Bronchus fibroblast of lung (primary cell): Measurements from ENCODE around the gene CX3CL1. TPM values are rescaled to one million over a fixed set of nuclear protein-coding genes. Genes with fewer than 3 reads are reported as not detected.

Experiments used
- total RNA-seq: library from RNA; depleted of rRNA; stranded (reverse); fragments of >200 nt; gene quantifications from 2 replicates; pipeline ENCODE4 v1.2.3, GENCODE V29; 2015

Gene CX3CL1
- 0.17 TPM in 1 of 2 replicates, not detected in the other for total RNA-seq

DNA sequence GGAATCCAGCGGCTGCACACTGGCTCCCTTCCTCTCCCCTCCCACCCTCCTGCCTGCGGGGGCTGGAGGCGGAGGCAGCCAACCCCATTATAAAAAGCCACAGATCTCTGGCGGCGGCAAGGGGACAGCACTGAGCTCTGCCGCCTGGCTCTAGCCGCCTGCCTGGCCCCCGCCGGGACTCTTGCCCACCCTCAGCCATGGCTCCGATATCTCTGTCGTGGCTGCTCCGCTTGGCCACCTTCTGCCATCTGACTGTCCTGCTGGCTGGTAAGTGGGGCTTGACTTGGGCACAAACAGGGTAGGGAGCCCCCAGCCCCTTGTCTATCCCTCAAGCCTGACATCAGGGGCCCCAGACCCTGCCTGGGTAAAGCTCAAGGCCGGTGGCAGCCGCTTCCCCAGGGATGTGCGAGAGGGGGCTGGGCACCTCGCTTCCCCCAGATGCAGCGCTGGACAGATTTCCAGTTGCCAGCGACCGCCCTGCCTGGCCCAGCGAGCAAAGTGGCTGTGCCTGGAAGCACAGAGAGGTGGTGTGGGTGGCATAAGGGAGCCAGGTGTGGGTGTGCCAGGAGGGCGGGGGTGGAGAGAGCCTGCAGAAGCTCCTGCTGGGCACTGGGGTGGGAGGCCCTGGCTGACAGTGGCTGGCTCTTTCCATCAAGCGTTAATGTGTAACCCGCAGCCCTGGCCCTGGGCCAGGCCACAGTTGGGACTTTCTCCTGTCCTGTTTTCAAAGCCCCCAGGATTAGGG, at the start of gene CX3CL1:
Gene CX3CL1, plus strand, starts transcription at position 119 of the 745 bp plus-strand sequence. Its CDS starts 79 bp downstream, at position 198.

DNA sequence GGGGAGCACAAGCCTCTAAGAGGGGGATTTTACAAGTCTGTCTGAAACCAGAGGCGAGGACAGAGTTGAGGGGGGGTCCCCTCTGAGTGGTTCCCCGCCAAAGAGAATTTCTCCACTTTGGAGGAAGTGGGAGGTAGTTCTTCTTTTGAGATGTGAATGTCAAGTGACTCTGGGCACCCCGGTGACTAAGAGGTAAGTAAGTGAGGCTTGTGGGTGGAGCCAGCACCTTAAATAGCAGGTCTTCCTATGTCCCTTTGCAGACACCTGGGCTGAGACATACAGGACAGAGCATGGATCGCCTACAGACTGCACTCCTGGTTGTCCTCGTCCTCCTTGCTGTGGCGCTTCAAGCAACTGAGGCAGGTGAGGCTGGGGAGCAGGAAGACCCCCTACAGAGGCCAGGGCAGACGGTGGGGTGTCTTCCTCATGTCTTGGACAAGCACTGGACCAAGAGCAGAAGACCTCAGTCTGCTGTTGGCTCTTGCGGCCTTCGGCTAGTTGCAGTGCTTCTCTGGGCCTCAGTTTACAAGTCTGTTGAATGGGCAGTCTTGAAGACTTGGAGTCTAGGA, 13.7 kb upstream of the CX3CL1 start, which contains the start of gene CCL22:
Gene CCL22, plus strand, starts transcription at position 257 of the 569 bp plus-strand sequence. Its CDS starts 34 bp downstream, at position 291.

DNA sequence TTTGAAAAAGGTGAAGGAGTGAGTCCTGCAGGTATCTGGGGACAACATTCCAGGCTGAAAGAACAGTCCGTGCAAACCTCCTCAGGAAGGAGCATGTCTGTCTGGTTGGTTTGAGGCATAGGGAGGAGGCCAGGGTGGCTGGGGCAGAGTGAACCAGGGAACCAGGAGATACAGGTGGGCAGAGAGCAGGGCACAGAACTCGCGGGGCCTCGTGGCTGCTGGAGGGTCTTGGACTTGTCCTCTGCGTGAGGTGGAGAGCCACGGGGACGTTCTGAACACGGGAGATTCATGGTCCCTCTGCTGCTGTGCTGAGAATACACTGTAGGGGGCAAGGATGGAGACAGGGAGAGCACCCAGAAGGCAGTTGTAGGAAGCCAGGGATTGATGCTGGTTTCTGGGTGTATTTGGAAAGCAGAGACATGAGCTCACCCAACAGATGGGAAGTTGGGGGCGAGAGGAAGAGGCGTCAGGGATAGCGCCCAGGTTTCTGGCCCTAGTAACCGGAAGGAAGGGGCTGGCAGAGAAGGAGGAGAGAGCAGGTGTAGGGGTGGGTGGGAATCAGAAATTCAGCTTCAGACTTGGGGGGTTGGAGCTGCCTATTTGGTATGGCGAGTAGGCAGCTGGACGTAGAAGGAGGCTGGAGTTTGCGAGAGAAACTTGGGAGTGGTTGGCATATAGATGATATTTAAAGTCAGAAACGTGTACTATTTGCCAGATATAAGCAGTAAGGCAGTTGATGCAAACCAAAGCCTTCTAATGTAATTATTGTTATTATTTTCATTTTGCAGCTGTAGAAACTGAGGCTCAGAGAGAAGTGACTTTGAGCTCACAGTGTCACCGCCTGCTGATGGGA, 31.9 kb downstream of the CX3CL1 start, which contains the start of gene CCL17:
Gene CCL17, plus strand, starts transcription at position 803 of the 853 bp plus-strand sequence. CDS start 9,166 bp downstream, outside the sequence.

Other genes starting within 250 kb of the CX3CL1 start
- 60.4 and 88.8 TPM in 2 replicates for gene PSME3IP1, start 186.5 kb upstream of the CX3CL1 start, total RNA-seq
- gene RSPRY1, start 186.2 kb upstream of the CX3CL1 start, total RNA-seq = 22.9 and 25.3 TPM in 2 replicates
- gene ARL2BP, start 127.2 kb upstream of the CX3CL1 start, total RNA-seq = 71.2 and 72.5 TPM in 2 replicates
- 0.15 TPM in 1 of 2 replicates, not detected in the other for gene PLLP, start 87.8 kb upstream of the CX3CL1 start, total RNA-seq
- not detected in 2 replicates for gene CCL22, start 13.7 kb upstream of the CX3CL1 start, total RNA-seq
- not detected in 2 replicates for gene CCL17, start 32.3 kb downstream of the CX3CL1 start, total RNA-seq
- 29.0 and 35.3 TPM in 2 replicates for gene CIAPIN1, start 74.9 kb downstream of the CX3CL1 start, total RNA-seq
- gene COQ9, start 75.0 kb downstream of the CX3CL1 start, total RNA-seq = 35.7 and 41.9 TPM in 2 replicates
- gene POLR2C, start 90.2 kb downstream of the CX3CL1 start, total RNA-seq = 91.3 and 92.8 TPM in 2 replicates
- gene DOK4, start 114.0 kb downstream of the CX3CL1 start, total RNA-seq = 18.2 and 19.6 TPM in 2 replicates
- gene CCDC102A, start 164.1 kb downstream of the CX3CL1 start, total RNA-seq = 9.1 and 10.9 TPM in 2 replicates
- gene ADGRG5, start 170.2 kb downstream of the CX3CL1 start, total RNA-seq = not detected in 2 replicates